GM12878 (cell line): ENCODE data around the gene GTF3C1. TPM values are rescaled to one million over a fixed set of nuclear protein-coding genes. Genes with fewer than 3 reads are reported as not detected.

Experiments
- ATAC-seq: fragments of 200-7000 bp; cut with Tn5 transposase; 3 replicates; pipeline ENCODE4 v1.9.1; 2020; ENCODE audit warnings: mild to moderate bottlenecking, moderate library complexity
- BruUV-seq: library from RNA; stranded (reverse); fragments of 400-500 nt; replicated peaks from 2 replicates; lab custom pipeline; 2021; lab: Mats Ljungman, UMichigan
- CTCF ChIA-PET: fragments of 300-600 bp; sonication (Branson Sonifier 250); formaldehyde crosslinking; extraction: SDS; loops from one replicate; lab custom pipeline; 2021; ENCODE audit warnings: inconsistent platforms; lab: Yijun Ruan, JAX
- POLR2A ChIA-PET: fragments of 350-600 bp; formaldehyde crosslinking; extraction: SDS; loops from one replicate; lab custom pipeline; 2021; ENCODE audit warnings: inconsistent platforms; lab: Charles Lee
- RAD21 ChIA-PET: fragments of 300-600 bp; sonication (Branson Sonifier 250); formaldehyde crosslinking; loops from one replicate; lab custom pipeline; 2023; ENCODE audit warnings: antibody characterized with exemption; ENCODE audit not compliant: unreplicated experiment; lab: Charles Lee
- SMC1A ChIA-PET: fragments of 300-600 bp; sonication (Branson Sonifier 250); formaldehyde crosslinking; loops from one replicate; lab custom pipeline; 2023; ENCODE audit not compliant: unreplicated experiment, uncharacterized antibody; lab: Charles Lee
- DNase-seq: peaks from one replicate; pipeline ENCODE4 v3.0.0-alpha.2; 2011; ENCODE audit warnings: low read depth, low spot score
- FAIRE-seq: peaks from 3 replicates; lab custom pipeline; 2011; peaks lifted over from hg19 to GRCh38; lab: Jason Lieb, UNC
- H2AFZ ChIP-seq: 2 replicates; pipeline ENCODE4 v1.6.0; 2011; ENCODE audit warnings: low read depth, low read length, control low read depth; ENCODE audit not compliant: control insufficient read depth
- H3K27ac ChIP-seq: 2 replicates; pipeline ENCODE4 v1.5.1; 2011; ENCODE audit warnings: control low read depth; ENCODE audit not compliant: control insufficient read depth, insufficient read depth
- H3K27me3 ChIP-seq, 2 experiments: replicated peaks in 1 of 2; 2 replicates each; pipeline versions ENCODE4 v1.6.0 to v1.6.1; 2011; ENCODE audit warnings: low read length in 1 of 2; ENCODE audit not compliant: control insufficient read depth in 2 of 2, insufficient read depth in 2 of 2
- H3K36me3 ChIP-seq, 2 experiments: 2 replicates each; pipeline ENCODE4 v1.5.1; 2011; ENCODE audit warnings: low read length in 1 of 2; ENCODE audit not compliant: control insufficient read depth in 2 of 2, insufficient read depth in 2 of 2
- H3K4me1 ChIP-seq: 2 replicates; pipeline ENCODE4 v1.6.1; 2011; ENCODE audit warnings: mild to moderate bottlenecking, low read length, moderate library complexity, mixed read lengths; ENCODE audit not compliant: control insufficient read depth, insufficient read depth
- H3K4me2 ChIP-seq: 2 replicates; pipeline ENCODE4 v1.6.0; 2011; ENCODE audit warnings: control low read depth; ENCODE audit not compliant: control insufficient read depth, insufficient read depth
- H3K4me3 ChIP-seq: fragments of 200-600 bp; sonication (generic); 2 replicates; pipeline ENCODE4 v1.5.1; 2016
- H3K79me2 ChIP-seq: 2 replicates; pipeline ENCODE4 v1.6.0; 2011; ENCODE audit warnings: low read length; ENCODE audit not compliant: control insufficient read depth, insufficient read depth
- H3K9ac ChIP-seq: 2 replicates; pipeline ENCODE4 v1.8.0; 2011; ENCODE audit warnings: low read length, control low read depth, mixed read lengths; ENCODE audit not compliant: control insufficient read depth, insufficient read depth
- H3K9me3 ChIP-seq: replicated peaks from 3 replicates; pipeline ENCODE4 v1.5.1; 2011; ENCODE audit warnings: mild to moderate bottlenecking, low read length; ENCODE audit not compliant: control insufficient read depth, insufficient read depth
- H4K20me1 ChIP-seq: 2 replicates; pipeline ENCODE4 v1.6.0; 2011; ENCODE audit not compliant: control insufficient read depth, insufficient read depth
- BCL11A ChIP-seq: IDR thresholded peaks from 2 replicates; pipeline ENCODE4 v1.6.1; 2011; ENCODE audit warnings: low read depth, low read length
- BMI1 ChIP-seq: fragments of 450-650 bp; IDR thresholded peaks from 2 replicates; pipeline ENCODE4 v1.6.1; 2016; ENCODE audit warnings: mild to moderate bottlenecking, moderate library complexity, borderline replicate concordance
- EED ChIP-seq: sonication (generic); IDR thresholded peaks from 2 replicates; pipeline ENCODE4 v1.6.1; 2016; ENCODE audit warnings: antibody characterized with exemption, low read depth
- EZH2 ChIP-seq: IDR thresholded peaks from 2 replicates; pipeline ENCODE4 v1.6.1; 2012; ENCODE audit warnings: low read depth, mild to moderate bottlenecking, control low read depth, inconsistent platforms, low read length, borderline replicate concordance; ENCODE audit not compliant: control insufficient read depth
- HDAC2 ChIP-seq: fragments of 200-600 bp; sonication (generic); IDR thresholded peaks from 2 replicates; pipeline ENCODE4 v1.6.1; 2017
- IKZF1 ChIP-seq: fragments of 450-650 bp; conservative IDR thresholded peaks from 2 replicates; pipeline ENCODE4 v1.6.1; 2017; ENCODE audit warnings: antibody characterized with exemption, mild to moderate bottlenecking
- JUND ChIP-seq: IDR thresholded peaks from 2 replicates; pipeline ENCODE4 v1.6.1; 2012; ENCODE audit warnings: low read depth, mild to moderate bottlenecking, low read length, improper control_type of control experiment, moderate library complexity
- KDM1A ChIP-seq: fragments of 200-600 bp; sonication (generic); IDR thresholded peaks from 2 replicates; pipeline ENCODE4 v1.6.1; 2016; ENCODE audit warnings: borderline replicate concordance
- MEF2A ChIP-seq: IDR thresholded peaks from 2 replicates; pipeline ENCODE4 v1.6.1; 2011; ENCODE audit warnings: low read depth, mild to moderate bottlenecking, low read length, moderate library complexity; ENCODE audit not compliant: insufficient read depth
- PAX5 ChIP-seq: IDR thresholded peaks from 2 replicates; pipeline ENCODE4 v1.6.1; 2011; ENCODE audit warnings: low read depth, low read length, borderline replicate concordance
- SMC3 ChIP-seq: IDR thresholded peaks from 2 replicates; pipeline ENCODE4 v1.6.1; 2011; ENCODE audit warnings: low read length, improper control_type of control experiment, borderline replicate concordance
- STAT3 ChIP-seq: IDR thresholded peaks from 2 replicates; pipeline ENCODE4 v1.6.1; 2011; ENCODE audit warnings: low read depth, low read length, improper control_type of control experiment
- WGBS: methylation state at CpG from one replicate; pipeline ENCODE4 v1.1.6; 2016; ENCODE audit warnings: low lambda C conversion rate; ENCODE audit not compliant: insufficient replicate concordance, insufficient coverage; ENCODE audit errors: missing lambda C conversion rate; 5-methylcytosine and 5-hydroxymethylcytosine counted together
- in situ Hi-C: fragments of 300-500 bp; cut with MboI; formaldehyde crosslinking; loops from 9 replicates; pipeline ENCODE4 v1.14.3; 2018; ENCODE audit warnings: mixed read lengths
- intact Hi-C: fragments of 100-400 bp; cut with micrococcal nuclease; formaldehyde crosslinking; loops from one replicate; pipeline ENCODE4 v1.14.2; 2022; ENCODE audit not compliant: unreplicated experiment
- polyA plus RNA-seq, 11 experiments: library from polyadenylated mRNA; depleted of rRNA in 4 of 11; unstranded in 6 of 11; stranded (reverse) in 5 of 11; fragments of >200 nt; fragmentation: Nextera tagmentation in 4 of 11; fragmentation: Illumina TruSeq in 1 of 11; extraction: Ambion mirVana in 4 of 11; extraction: Trizol in 1 of 11; gene quantifications; 1 replicate in 1 of 11; 2 replicates in 10 of 11; pipeline versions ENCODE4 v1.2.1 to v1.2.3, GENCODE V29; 2011 to 2016; ENCODE audit warnings: inconsistent platforms in 2 of 11, missing spikeins in 2 of 11, low read depth in 1 of 11
- total RNA-seq, 4 experiments: library from RNA; depleted of rRNA in 3 of 4; stranded (reverse); fragments of >200 nt in 3 of 4; fragmentation: Illumina TruSeq in 1 of 4; extraction: Trizol in 1 of 4; gene quantifications; 2 replicates each; pipeline versions ENCODE4 v1.2.1 to v1.2.3, GENCODE V29; 2013 to 2021
- TF ChIP-seq, protein P1 (sequence below): IDR thresholded peaks from 2 replicates; pipeline ENCODE4 v1.6.1; 2012; ENCODE audit warnings: low read length, inconsistent platforms
- TF ChIP-seq, protein P2 (sequence below): IDR thresholded peaks from 2 replicates; pipeline ENCODE4 v1.6.1; 2011; ENCODE audit warnings: borderline replicate concordance, low read depth, mild to moderate bottlenecking, moderate library complexity, mixed read lengths, low read length; ENCODE audit not compliant: insufficient read depth; ENCODE audit errors: extremely low read length
- TF ChIP-seq, protein P3 (sequence below): IDR thresholded peaks from 2 replicates; pipeline ENCODE4 v1.6.1; 2011; ENCODE audit warnings: mild to moderate bottlenecking, low read depth, low read length, moderate library complexity; ENCODE audit not compliant: insufficient replicate concordance
- TF ChIP-seq, protein P4 (sequence below): IDR thresholded peaks from 2 replicates; pipeline ENCODE4 v1.6.1; 2012; ENCODE audit warnings: low read depth, low read length, improper control_type of control experiment
- TF ChIP-seq, protein P5 (sequence below): fragments of 450-650 bp; IDR thresholded peaks from 2 replicates; pipeline ENCODE4 v1.6.1; 2017; ENCODE audit warnings: mild to moderate bottlenecking

Gene GTF3C1
- total and polyA plus RNA-seq, 10 of the 15 experiments (the other 5 are each of a cell fraction or from before 2014, with no cell fraction given), result 0.98 to 60.9 (median 34.3) TPM

DNA sequence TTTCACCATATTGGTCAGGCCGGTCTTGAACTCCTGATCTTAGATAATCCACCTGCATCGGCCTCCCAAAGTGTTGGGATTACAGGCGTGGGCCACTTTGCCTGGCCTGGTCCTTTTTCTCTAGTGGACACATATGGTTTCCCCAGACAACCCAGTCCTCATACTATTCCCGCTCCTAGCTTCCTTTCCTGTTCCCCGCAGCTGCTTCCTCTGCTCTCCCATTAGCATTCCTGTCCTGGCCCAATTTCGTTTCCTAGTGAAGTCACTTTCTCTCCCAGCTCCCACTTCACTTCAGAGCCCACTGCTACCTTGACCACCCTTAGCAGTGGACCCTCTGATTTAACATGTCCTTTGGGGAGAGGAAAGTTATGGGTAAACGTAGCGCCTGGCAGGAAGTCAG, 11.5 kb upstream of the GTF3C1 start:
- intact Hi-C loops, result no loop called here
- no peaks in the 10 kb centered on the region for H3K36me3 ChIP-seq
- H4K20me1 ChIP-seq, result no peaks in the 10 kb centered on the region
- no peak overlapping the region for H2AFZ ChIP-seq
- no peak for TF ChIP-seq PAX5
- no peak for TF ChIP-seq SMC3
- no peak for TF ChIP-seq KDM1A
- no peak for TF ChIP-seq JUND
- TF ChIP-seq BMI1, result no peak
- TF ChIP-seq, protein P1, sequence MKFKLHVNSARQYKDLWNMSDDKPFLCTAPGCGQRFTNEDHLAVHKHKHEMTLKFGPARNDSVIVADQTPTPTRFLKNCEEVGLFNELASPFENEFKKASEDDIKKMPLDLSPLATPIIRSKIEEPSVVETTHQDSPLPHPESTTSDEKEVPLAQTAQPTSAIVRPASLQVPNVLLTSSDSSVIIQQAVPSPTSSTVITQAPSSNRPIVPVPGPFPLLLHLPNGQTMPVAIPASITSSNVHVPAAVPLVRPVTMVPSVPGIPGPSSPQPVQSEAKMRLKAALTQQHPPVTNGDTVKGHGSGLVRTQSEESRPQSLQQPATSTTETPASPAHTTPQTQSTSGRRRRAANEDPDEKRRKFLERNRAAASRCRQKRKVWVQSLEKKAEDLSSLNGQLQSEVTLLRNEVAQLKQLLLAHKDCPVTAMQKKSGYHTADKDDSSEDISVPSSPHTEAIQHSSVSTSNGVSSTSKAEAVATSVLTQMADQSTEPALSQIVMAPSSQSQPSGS, result no peak
- no peak for TF ChIP-seq HDAC2
- TF ChIP-seq, protein P2, sequence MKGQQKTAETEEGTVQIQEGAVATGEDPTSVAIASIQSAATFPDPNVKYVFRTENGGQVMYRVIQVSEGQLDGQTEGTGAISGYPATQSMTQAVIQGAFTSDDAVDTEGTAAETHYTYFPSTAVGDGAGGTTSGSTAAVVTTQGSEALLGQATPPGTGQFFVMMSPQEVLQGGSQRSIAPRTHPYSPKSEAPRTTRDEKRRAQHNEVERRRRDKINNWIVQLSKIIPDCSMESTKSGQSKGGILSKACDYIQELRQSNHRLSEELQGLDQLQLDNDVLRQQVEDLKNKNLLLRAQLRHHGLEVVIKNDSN, result no peak
- TF ChIP-seq, protein P3, sequence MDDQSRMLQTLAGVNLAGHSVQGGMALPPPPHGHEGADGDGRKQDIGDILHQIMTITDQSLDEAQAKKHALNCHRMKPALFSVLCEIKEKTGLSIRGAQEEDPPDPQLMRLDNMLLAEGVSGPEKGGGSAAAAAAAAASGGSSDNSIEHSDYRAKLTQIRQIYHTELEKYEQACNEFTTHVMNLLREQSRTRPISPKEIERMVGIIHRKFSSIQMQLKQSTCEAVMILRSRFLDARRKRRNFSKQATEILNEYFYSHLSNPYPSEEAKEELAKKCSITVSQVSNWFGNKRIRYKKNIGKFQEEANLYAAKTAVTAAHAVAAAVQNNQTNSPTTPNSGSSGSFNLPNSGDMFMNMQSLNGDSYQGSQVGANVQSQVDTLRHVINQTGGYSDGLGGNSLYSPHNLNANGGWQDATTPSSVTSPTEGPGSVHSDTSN, result no peak
- no peak for TF ChIP-seq EED
- no peak for TF ChIP-seq STAT3
- TF ChIP-seq MEF2A, result no peak
- TF ChIP-seq, protein P4, sequence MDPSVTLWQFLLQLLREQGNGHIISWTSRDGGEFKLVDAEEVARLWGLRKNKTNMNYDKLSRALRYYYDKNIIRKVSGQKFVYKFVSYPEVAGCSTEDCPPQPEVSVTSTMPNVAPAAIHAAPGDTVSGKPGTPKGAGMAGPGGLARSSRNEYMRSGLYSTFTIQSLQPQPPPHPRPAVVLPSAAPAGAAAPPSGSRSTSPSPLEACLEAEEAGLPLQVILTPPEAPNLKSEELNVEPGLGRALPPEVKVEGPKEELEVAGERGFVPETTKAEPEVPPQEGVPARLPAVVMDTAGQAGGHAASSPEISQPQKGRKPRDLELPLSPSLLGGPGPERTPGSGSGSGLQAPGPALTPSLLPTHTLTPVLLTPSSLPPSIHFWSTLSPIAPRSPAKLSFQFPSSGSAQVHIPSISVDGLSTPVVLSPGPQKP, result no peak
- no peak for TF ChIP-seq IKZF1
- TF ChIP-seq BCL11A, result no peak
- TF ChIP-seq EZH2, result no peak
- TF ChIP-seq, protein P5, sequence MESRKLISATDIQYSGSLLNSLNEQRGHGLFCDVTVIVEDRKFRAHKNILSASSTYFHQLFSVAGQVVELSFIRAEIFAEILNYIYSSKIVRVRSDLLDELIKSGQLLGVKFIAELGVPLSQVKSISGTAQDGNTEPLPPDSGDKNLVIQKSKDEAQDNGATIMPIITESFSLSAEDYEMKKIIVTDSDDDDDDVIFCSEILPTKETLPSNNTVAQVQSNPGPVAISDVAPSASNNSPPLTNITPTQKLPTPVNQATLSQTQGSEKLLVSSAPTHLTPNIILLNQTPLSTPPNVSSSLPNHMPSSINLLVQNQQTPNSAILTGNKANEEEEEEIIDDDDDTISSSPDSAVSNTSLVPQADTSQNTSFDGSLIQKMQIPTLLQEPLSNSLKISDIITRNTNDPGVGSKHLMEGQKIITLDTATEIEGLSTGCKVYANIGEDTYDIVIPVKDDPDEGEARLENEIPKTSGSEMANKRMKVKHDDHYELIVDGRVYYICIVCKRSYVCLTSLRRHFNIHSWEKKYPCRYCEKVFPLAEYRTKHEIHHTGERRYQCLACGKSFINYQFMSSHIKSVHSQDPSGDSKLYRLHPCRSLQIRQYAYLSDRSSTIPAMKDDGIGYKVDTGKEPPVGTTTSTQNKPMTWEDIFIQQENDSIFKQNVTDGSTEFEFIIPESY, result no peak
- FAIRE-seq, result no peak
- 85% methylated on average over 8 of the region's 8 CpGs for WGBS
- no peak for DNase-seq
- no peak overlapping the region for H3K27ac ChIP-seq
- no peaks in the 10 kb centered on the region for H3K9me3 ChIP-seq
- no peaks in the 10 kb centered on the region for H3K4me1 ChIP-seq
- H3K4me2 ChIP-seq, result no peak overlapping the region
- ChIA-PET SMC1A (interaction anchor here (0.9 kb wide), 1 partner anchor 11 kb away, joined by 3 read pairs; no protein-coding TSS in a partner anchor), CTCF (no interaction called here), POLR2A (interaction anchor here (0.8 kb wide), 1 partner anchor 41 kb away, joined by 3 read pairs; no protein-coding TSS in a partner anchor), RAD21 (no interaction called here)
- no peak for ATAC-seq
- BruUV-seq, result no TSS peak
- H3K27me3 ChIP-seq, result no peaks in the 10 kb centered on the region
- H3K4me3 ChIP-seq, result no peak overlapping the region
- H3K79me2 ChIP-seq, result no peaks in the 10 kb centered on the region
- in situ Hi-C loops, result no loop called here
- H3K9ac ChIP-seq, result no peak overlapping the region
